DOHH2 (cell line): ENCODE results near the gene C19orf73.
"Not testable (repeated sequence)": the region's sequence is repeated elsewhere in the genome, so short reads cannot be mapped to it uniquely, and the experiment has no call there.

Experiments
- H3F3A ChIP-seq: fragments of 200-600 bp; sonication (generic), shearing (Covaris generic); 2 replicates; pipeline ENCODE4 v1.6.0; 2016; ENCODE audit warnings: antibody characterized with exemption, mild to moderate bottlenecking; ENCODE audit not compliant: control insufficient read depth, insufficient read depth
- H3K27ac ChIP-seq: fragments of 200-600 bp; sonication (generic); 2 replicates; pipeline ENCODE4 v1.5.1; 2014; ENCODE audit warnings: low read depth, mild to moderate bottlenecking, low read length, moderate library complexity
- H3K27me3 ChIP-seq: fragments of 200-600 bp; sonication (generic); 2 replicates; pipeline ENCODE4 v1.6.1; 2014; ENCODE audit warnings: mild to moderate bottlenecking, low read length, mixed read lengths; ENCODE audit not compliant: control insufficient read depth
- H3K36me3 ChIP-seq: fragments of 200-600 bp; sonication (generic); 2 replicates; pipeline ENCODE4 v1.6.1; 2014; ENCODE audit warnings: mild to moderate bottlenecking, low read length, moderate library complexity, mixed read lengths; ENCODE audit not compliant: control insufficient read depth
- H3K4me1 ChIP-seq: fragments of 200-600 bp; sonication (generic); 2 replicates; pipeline ENCODE4 v1.6.1; 2014; ENCODE audit warnings: mild to moderate bottlenecking, low read length, mixed read lengths; ENCODE audit not compliant: control insufficient read depth
- H3K4me2 ChIP-seq: fragments of 200-600 bp; sonication (generic); 2 replicates; pipeline ENCODE4 v1.6.0; 2014; ENCODE audit warnings: mild to moderate bottlenecking, low read length, moderate library complexity
- H3K4me3 ChIP-seq: fragments of 200-600 bp; sonication (generic); 2 replicates; pipeline ENCODE4 v1.5.1; 2014; ENCODE audit warnings: mild to moderate bottlenecking, low read length, mixed read lengths
- H3K79me2 ChIP-seq: fragments of 200-600 bp; sonication (generic); 2 replicates; pipeline ENCODE4 v1.6.1; 2014; ENCODE audit warnings: mild to moderate bottlenecking, low read length, mixed read lengths; ENCODE audit not compliant: control insufficient read depth
- H3K9me2 ChIP-seq: fragments of 200-600 bp; sonication (generic); replicated peaks from 2 replicates; pipeline ENCODE4 v1.6.1; 2014; ENCODE audit warnings: mild to moderate bottlenecking, low read length, mixed read lengths; ENCODE audit not compliant: control insufficient read depth
- H3K9me3 ChIP-seq: fragments of 200-600 bp; sonication (generic); 2 replicates; pipeline ENCODE4 v1.6.1; 2014; ENCODE audit warnings: antibody characterized with exemption, low read length, mixed read lengths; ENCODE audit not compliant: control insufficient read depth, insufficient read depth
- H4K20me1 ChIP-seq: fragments of 200-600 bp; sonication (generic); 2 replicates; pipeline ENCODE4 v1.6.0; 2014; ENCODE audit warnings: low read depth, mild to moderate bottlenecking, antibody characterized with exemption, low read length, moderate library complexity; ENCODE audit not compliant: control insufficient read depth, insufficient read depth
- CTCF ChIP-seq: fragments of 200-600 bp; sonication (generic); IDR thresholded peaks from one replicate; pipeline ENCODE4 v1.5.1; 2014; ENCODE audit warnings: antibody characterized with exemption, mild to moderate bottlenecking, low read depth, low read length; ENCODE audit not compliant: poor library complexity, severe bottlenecking
- EZH2phosphoT487 ChIP-seq: fragments of 200-600 bp; sonication (generic); IDR thresholded peaks from 2 replicates; pipeline ENCODE4 v1.6.1; 2017; ENCODE audit warnings: borderline replicate concordance, mild to moderate bottlenecking, antibody characterized with exemption, low read length, moderate library complexity, mixed read lengths

C19orf73 gene

GRCh38 chr19:49127674-49128544 lies 9.0 kb upstream of the C19orf73 start:
- H3K4me2 ChIP-seq, result peak overlapping the region; percentile 87
- H4K20me1 ChIP-seq, result no peaks in the 10 kb centered on the region
- H3K36me3 ChIP-seq, result no peaks in the 10 kb centered on the region
- H3K27me3 ChIP-seq, result no peaks in the 10 kb centered on the region; the same call in 1 of the 2 replicates
- H3K9me3 ChIP-seq, result no peaks in the 10 kb centered on the region
- H3F3A ChIP-seq, result 0 out of 2 replicates have a peak, but pooled peaks cover 3% of the 10 kb centered on the region
- H3K4me3 ChIP-seq, result peak overlapping the region; percentile 82
- peaks cover 13% of the 10 kb centered on the region for H3K4me1 ChIP-seq
- H3K9me2 ChIP-seq, result no peaks in the 10 kb centered on the region
- H3K79me2 ChIP-seq, result no peaks in the 10 kb centered on the region
- TF ChIP-seq CTCF (peak; percentile 20), EZH2phosphoT487 (no peak)
- no peak overlapping the region for H3K27ac ChIP-seq

- H3K79me2 ChIP-seq, H3K4me3 ChIP-seq, H3K27ac ChIP-seq, H3K9me2 ChIP-seq, H3K4me2 ChIP-seq, H3K9me3 ChIP-seq, H3F3A ChIP-seq, H3K36me3 ChIP-seq, H3K27me3 ChIP-seq, H4K20me1 ChIP-seq: not testable (repeated sequence)
- H3K4me1 ChIP-seq, result peaks cover 13% of the 10 kb centered on the region
These were observed 8.3 kb upstream of the C19orf73 start for GRCh38 chr19:49127225-49127624.

GRCh38 chr19:49126575-49126974 lies 7.6 kb upstream of the C19orf73 start:
- no peaks in the 10 kb centered on the region for H3K9me2 ChIP-seq
- H3K4me2 ChIP-seq, result no peak overlapping the region
- H3K9me3 ChIP-seq, result no peaks in the 10 kb centered on the region
- H3K27ac ChIP-seq, result no peak overlapping the region
- H3K4me3 ChIP-seq, result no peak overlapping the region
- no peak for TF ChIP-seq EZH2phosphoT487
- no peaks in the 10 kb centered on the region for H3F3A ChIP-seq
- H3K27me3 ChIP-seq, result no peaks in the 10 kb centered on the region; the same call in 1 of the 2 replicates
- H3K79me2 ChIP-seq, result no peaks in the 10 kb centered on the region
- no peaks in the 10 kb centered on the region for H4K20me1 ChIP-seq
- H3K4me1 ChIP-seq, result peaks cover 13% of the 10 kb centered on the region
- H3K36me3 ChIP-seq, result no peaks in the 10 kb centered on the region

GRCh38 chr19:49125025-49125731 lies 6.2 kb upstream of the C19orf73 start:
- H3K4me2 ChIP-seq, result no peak overlapping the region
- H3K9me3 ChIP-seq, result no peaks in the 10 kb centered on the region
- H3K4me3 ChIP-seq, result no peak overlapping the region
- 0 out of 2 replicates have a peak, but pooled peaks cover 3% of the 10 kb centered on the region for H3F3A ChIP-seq
- peaks cover 9% of the 10 kb centered on the region for H3K27me3 ChIP-seq
- no peaks in the 10 kb centered on the region for H3K9me2 ChIP-seq
- no peak for TF ChIP-seq EZH2phosphoT487
- no peak for TF ChIP-seq CTCF
- H3K36me3 ChIP-seq, result no peaks in the 10 kb centered on the region
- peaks cover 16% of the 10 kb centered on the region for H3K4me1 ChIP-seq
- no peaks in the 10 kb centered on the region for H4K20me1 ChIP-seq
- H3K27ac ChIP-seq, result no peak overlapping the region
- no peaks in the 10 kb centered on the region for H3K79me2 ChIP-seq

- not testable (repeated sequence) for H3F3A ChIP-seq, H3K4me3 ChIP-seq, H3K36me3 ChIP-seq, H3K4me2 ChIP-seq, H3K27ac ChIP-seq, H3K79me2 ChIP-seq, H4K20me1 ChIP-seq, H3K9me3 ChIP-seq, H3K9me2 ChIP-seq
- H3K27me3 ChIP-seq, result peaks cover 18% of the 10 kb centered on the region
- H3K4me1 ChIP-seq, result peaks cover 16% of the 10 kb centered on the region
These were observed 4.3 kb upstream of the C19orf73 start for GRCh38 chr19:49123285-49123684.

- not testable (repeated sequence) for H3K36me3 ChIP-seq, H3F3A ChIP-seq, H4K20me1 ChIP-seq, H3K9me2 ChIP-seq, H3K4me2 ChIP-seq, H3K9me3 ChIP-seq, H3K79me2 ChIP-seq, H3K4me3 ChIP-seq, H3K27ac ChIP-seq
- Histone ChIP-seq H3K27me3 (peaks cover 18% of the 10 kb centered on the region), H3K4me1 (peaks cover 20% of the 10 kb centered on the region)
These were observed 2.9 kb upstream of the C19orf73 start for GRCh38 chr19:49121841-49122240.
